Activated B cell treated with CpG ODN at 0.5 μM for 24 hours (primary cell): ENCODE results near the gene RRP1. TPM values are rescaled to one million over a fixed set of nuclear protein-coding genes. Genes with fewer than 3 reads are reported as not detected.
"Not testable (repeated sequence)": the region's sequence is repeated elsewhere in the genome, so short reads cannot be mapped to it uniquely, and the experiment has no call there.

Experiments used
- ATAC-seq: fragments of 200-7000 bp; cut with Tn5 transposase; one replicate; pipeline ENCODE4 v1.10.0; 2021; ENCODE audit warnings: low read depth, mild to moderate bottlenecking, moderate library complexity
- CTCF ChIA-PET: fragments of 350-600 bp; sonication (Branson Sonifier 250); formaldehyde crosslinking; loops from one replicate; lab custom pipeline; 2021; ENCODE audit warnings: antibody characterized with exemption; lab: Charles Lee
- POLR2A ChIA-PET: fragments of 350-600 bp; sonication (Branson Sonifier 250); formaldehyde crosslinking; loops from one replicate; lab custom pipeline; 2021; ENCODE audit warnings: antibody characterized with exemption; lab: Charles Lee
- DNase-seq: peaks from one replicate; pipeline ENCODE4 v3.0.0; 2022
- H3K27ac Mint-ChIP-seq: one replicate; pipeline ENCODE4 v1.8.0; 2020; ENCODE audit warnings: mixed read lengths
- H3K27me3 Mint-ChIP-seq: one replicate; pipeline ENCODE4 v1.8.0; 2021; ENCODE audit warnings: mixed read lengths
- H3K36me3 Mint-ChIP-seq: one replicate; pipeline ENCODE4 v1.8.0; 2021; ENCODE audit warnings: low read depth, mixed read lengths
- H3K4me1 Mint-ChIP-seq: one replicate; pipeline ENCODE4 v1.8.0; 2021; ENCODE audit warnings: mixed read lengths
- H3K4me3 Mint-ChIP-seq: one replicate; pipeline ENCODE4 v1.8.0; 2020; ENCODE audit warnings: mild to moderate bottlenecking, mixed read lengths
- H3K9me3 Mint-ChIP-seq: one replicate; pipeline ENCODE4 v1.8.0; 2020; ENCODE audit warnings: mixed read lengths
- intact Hi-C: fragments of 100-400 bp; cut with micrococcal nuclease; formaldehyde crosslinking; loops from one replicate; pipeline ENCODE4 v1.15.1; 2024
- total RNA-seq: library from RNA; stranded (reverse); gene quantifications from 2 replicates; pipeline ENCODE4 v1.2.3, GENCODE V29; 2022
- TF ChIP-seq, protein P1 (sequence below): fragments of 200-600 bp; IDR thresholded peaks from one replicate; pipeline ENCODE4 v1.8.0; 2022; ENCODE audit warnings: antibody characterized with exemption, mild to moderate bottlenecking

RRP1 gene
- total RNA-seq, 1 donor from 2014 or later: 36.8 TPM

DNA sequence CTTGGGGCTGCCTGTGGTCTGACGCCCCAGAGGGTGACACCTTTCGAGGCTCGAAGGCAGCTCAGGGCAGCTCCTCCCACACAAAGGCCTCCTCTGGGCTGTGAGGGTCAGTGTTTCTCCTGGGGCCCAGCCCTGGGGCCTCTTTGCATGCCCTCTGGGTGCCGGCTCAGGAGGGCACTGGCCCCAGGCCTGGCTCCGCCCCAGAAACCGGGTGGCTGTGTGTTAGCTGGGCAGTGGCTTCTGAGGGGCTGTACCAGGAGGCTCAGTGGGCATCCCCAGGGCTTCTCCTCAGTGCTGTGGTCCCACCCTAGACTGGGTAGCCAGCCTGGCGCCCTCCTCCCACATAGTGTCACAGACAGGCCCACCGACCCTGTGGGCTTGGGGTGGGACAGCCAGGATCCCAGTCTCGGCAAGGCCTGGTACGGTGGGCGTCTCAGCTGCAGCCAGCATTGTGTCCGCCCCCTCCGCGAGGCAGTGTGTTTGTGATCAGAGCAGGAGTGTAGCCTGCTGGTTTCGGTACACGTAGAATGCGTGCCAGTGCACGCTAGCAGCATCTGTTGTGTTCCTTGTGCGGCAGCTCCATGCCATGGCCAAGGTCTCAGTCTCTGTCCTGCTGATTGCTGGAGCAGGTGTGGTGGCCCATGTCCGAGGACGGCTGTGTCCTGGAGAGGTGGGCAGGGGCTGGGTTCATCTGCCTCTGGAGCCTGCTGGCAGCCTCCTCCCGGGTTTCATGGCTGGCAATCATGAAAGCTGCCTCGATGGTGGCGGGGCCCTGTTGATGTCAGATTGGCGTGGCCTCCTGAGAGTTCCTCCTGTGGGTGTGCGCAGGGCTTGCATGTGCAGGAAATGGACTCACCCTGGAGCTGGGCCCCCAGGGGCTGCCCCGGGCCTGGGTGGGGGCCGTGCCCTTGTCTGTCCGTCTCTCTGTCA is 28.0 kb downstream of the RRP1 start:
- TF ChIP-seq, protein P1, sequence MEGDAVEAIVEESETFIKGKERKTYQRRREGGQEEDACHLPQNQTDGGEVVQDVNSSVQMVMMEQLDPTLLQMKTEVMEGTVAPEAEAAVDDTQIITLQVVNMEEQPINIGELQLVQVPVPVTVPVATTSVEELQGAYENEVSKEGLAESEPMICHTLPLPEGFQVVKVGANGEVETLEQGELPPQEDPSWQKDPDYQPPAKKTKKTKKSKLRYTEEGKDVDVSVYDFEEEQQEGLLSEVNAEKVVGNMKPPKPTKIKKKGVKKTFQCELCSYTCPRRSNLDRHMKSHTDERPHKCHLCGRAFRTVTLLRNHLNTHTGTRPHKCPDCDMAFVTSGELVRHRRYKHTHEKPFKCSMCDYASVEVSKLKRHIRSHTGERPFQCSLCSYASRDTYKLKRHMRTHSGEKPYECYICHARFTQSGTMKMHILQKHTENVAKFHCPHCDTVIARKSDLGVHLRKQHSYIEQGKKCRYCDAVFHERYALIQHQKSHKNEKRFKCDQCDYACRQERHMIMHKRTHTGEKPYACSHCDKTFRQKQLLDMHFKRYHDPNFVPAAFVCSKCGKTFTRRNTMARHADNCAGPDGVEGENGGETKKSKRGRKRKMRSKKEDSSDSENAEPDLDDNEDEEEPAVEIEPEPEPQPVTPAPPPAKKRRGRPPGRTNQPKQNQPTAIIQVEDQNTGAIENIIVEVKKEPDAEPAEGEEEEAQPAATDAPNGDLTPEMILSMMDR: no peak
- intact Hi-C loops: loop anchor here (10.0 kb wide), 1 partner anchor 487 kb away; the partner anchor contains the start of gene PFKL
- POLR2A ChIA-PET: interaction anchor here (0.6 kb wide), 1 partner anchor 26 kb away, joined by 3 read pairs; no protein-coding TSS in a partner anchor
- DNase-seq (no peak), ATAC-seq (no peak)
- Mint-ChIP-seq H3K27me3 (peaks cover 4% of the 10 kb centered on the region), H3K36me3 (no peaks in the 10 kb centered on the region), H3K9me3 (peaks cover 6% of the 10 kb centered on the region), H3K4me1 (peaks cover 8% of the 10 kb centered on the region), H3K4me3 (no peak overlapping the region), H3K27ac (no peak overlapping the region)
- CTCF ChIA-PET: interaction anchor here (0.8 kb wide), 1 partner anchor 158 kb away, joined by 6 read pairs; no protein-coding TSS in a partner anchor

DNA sequence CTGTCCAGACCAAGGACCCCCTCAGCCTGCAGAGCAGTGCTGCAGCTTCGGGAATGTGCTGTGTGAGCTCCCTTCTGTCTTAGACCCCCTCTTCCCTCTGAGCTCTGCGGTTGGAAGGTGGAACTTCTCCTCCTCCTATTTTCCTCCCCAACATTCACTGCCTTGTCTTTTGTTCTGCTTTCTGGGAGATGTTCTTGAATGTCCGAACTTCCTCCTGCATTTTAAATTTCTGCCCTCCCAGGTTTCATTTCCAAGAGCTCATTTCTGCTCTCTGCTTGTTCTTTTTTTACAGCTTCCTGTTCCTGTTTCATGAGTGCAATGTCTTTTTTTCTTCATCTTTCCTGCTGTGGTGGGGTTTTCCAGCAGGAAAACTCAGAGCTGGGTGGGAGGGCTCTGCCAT is 29.3 kb downstream of the RRP1 start:
- peaks cover 6% of the 10 kb centered on the region for H3K9me3 Mint-ChIP-seq
- CTCF ChIA-PET: no interaction called here
- no peak overlapping the region for H3K4me3 Mint-ChIP-seq
- POLR2A ChIA-PET: interaction anchor here (0.6 to 1.0 kb wide), 4 partner anchors 9 to 473 kb away, joined by 3 to 6 read pairs (median 4); no protein-coding TSS in a partner anchor
- peaks cover 2% of the 10 kb centered on the region for H3K27me3 Mint-ChIP-seq
- DNase-seq (no peak), ATAC-seq (no peak)
- TF ChIP-seq, protein P1: no peak
- intact Hi-C loops: loop anchor here (10.0 kb wide), 1 partner anchor 486 kb away; the partner anchor contains the start of gene PFKL
- peaks cover 6% of the 10 kb centered on the region for H3K4me1 Mint-ChIP-seq
- no peaks in the 10 kb centered on the region for H3K36me3 Mint-ChIP-seq
- no peak overlapping the region for H3K27ac Mint-ChIP-seq

DNA sequence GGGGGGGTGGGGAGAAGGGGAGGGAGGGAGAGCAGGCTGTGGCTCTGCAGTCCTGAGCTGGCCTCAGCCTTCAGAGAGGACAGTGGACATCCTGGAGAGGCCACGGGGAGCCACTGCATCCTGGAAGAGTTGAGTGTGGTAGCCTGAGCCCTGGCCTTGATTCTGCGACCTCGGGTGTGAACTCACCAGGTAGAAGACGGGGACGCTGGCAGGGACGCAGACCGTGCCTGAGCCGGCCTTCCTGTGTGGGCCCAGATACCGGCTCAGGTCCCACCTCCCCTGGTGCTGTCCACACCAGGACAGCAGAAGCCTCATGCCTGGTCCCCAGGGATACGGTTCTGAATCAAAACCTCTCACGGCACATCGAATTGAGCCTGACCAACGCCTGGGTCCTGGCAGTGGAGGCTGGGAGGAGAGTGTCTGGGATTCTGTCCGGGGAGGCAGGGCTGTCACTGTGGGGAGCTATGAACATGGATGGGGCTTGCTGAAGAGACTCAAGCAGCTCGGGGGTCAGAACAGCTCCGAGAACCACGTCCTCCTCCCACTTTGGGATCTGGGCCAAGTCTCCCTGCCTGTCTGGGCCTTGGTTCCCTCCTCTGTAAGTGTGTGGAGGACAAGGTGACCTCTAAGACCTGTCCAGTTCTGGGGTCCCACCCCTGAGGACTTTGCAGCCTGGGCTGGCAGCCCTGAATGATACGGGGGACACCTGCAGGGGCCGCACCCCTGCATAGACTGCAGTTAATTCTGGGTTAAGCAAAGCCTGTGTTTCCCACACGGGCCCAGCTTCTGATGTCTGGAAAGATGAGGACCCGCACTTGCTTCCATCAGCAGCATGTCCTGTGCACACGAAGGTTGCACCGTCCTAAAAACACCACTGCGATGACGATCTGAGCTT is 30.4 kb downstream of the RRP1 start:
- Mint-ChIP-seq H3K9me3 (peaks cover 6% of the 10 kb centered on the region), H3K36me3 (no peaks in the 10 kb centered on the region), H3K4me1 (peaks cover 4% of the 10 kb centered on the region), H3K27me3 (peaks cover 2% of the 10 kb centered on the region), H3K27ac (no peak overlapping the region), H3K4me3 (no peak overlapping the region)
- DNase-seq (no peak), ATAC-seq (no peak)
- TF ChIP-seq, protein P1: no peak
- ChIA-PET POLR2A (interaction anchor here (1.0 kb wide), 1 partner anchor 37 kb away, joined by 3 read pairs; no protein-coding TSS in a partner anchor), CTCF (no interaction called here)
- intact Hi-C loops: loop anchor here (10.0 kb wide), 1 partner anchor 485 kb away; the partner anchor contains the start of gene PFKL

DNA sequence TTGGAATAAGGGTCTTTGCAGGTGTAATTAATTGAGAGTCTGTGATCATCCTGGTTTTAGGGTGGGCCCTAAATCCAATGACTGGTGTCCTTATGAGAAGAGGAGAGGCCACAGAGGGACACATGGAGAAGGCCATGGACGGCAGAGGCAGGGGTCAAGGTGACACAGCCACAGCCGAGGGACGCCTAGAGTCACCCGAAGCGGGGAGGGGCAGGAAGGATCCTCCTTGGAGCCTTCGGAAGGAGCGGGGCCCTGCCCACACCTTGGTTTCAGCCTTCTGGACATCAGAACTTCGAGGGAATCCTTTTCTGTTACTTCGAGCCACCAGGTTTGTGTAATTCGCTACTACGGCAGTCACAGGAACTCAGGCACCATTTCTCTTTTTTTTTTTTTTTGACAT is 31.1 kb downstream of the RRP1 start:
- TF ChIP-seq, protein P1: no peak
- no peak overlapping the region for H3K4me3 Mint-ChIP-seq
- CTCF ChIA-PET: no interaction called here

DNA sequence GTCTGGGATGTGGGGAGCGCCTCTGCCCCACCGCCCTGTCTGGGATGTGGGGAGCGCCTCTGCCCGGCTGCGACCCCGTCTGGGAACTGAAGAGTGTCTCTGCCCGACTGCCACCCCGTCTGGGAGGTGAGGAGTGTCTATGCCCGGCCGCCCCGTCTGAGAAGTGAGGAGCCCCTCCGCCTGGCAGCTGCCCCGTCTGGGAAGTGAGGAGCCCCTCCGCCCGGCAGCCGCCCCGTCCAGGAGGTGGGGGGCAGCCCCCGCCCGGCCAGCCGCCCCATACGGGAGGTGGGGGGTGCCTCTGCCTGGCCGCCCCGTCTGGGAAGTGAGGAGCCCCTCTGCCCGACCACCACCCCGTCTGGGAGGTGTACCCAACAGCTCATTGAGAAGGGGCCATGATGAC is 32.8 kb downstream of the RRP1 start:
- ATAC-seq, H3K27ac Mint-ChIP-seq, H3K4me3 Mint-ChIP-seq, H3K36me3 Mint-ChIP-seq, H3K27me3 Mint-ChIP-seq, H3K9me3 Mint-ChIP-seq, POLR2A ChIA-PET, H3K4me1 Mint-ChIP-seq, intact Hi-C loops, CTCF ChIA-PET, DNase-seq: not testable (repeated sequence)

More for the DNA sequence above, 31.1 kb downstream of the RRP1 start:
- intact Hi-C loops: no loop called here
- POLR2A ChIA-PET: no interaction called here
- Mint-ChIP-seq H3K4me1 (peaks cover 3% of the 10 kb centered on the region), H3K27me3 (peaks cover 2% of the 10 kb centered on the region), H3K27ac (no peak overlapping the region), H3K9me3 (peaks cover 6% of the 10 kb centered on the region), H3K36me3 (no peaks in the 10 kb centered on the region)
- ATAC-seq (no peak), DNase-seq (no peak)

DNA sequence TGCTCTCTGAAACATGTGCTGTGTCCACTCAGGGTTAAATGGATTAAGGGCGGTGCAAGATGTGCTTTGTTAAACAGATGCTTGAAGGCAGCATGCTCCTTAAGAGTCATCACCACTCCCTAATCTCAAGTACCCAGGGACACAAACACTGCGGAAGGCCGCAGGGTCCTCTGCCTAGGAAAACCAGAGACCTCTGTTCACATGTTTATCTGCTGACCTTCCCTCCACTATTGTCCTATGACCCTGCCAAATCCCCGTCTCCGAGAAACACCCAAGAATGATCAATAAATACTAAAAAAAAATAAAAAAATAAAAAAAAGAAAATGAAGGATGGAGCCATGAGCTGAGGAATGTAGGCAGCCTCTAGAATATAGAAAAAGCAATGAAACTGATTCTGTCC is 33.4 kb downstream of the RRP1 start:
- POLR2A ChIA-PET: not testable (repeated sequence)

More for the DNA sequence above, 33.4 kb downstream of the RRP1 start:
- H3K9me3 Mint-ChIP-seq, H3K27ac Mint-ChIP-seq, DNase-seq, H3K4me3 Mint-ChIP-seq, H3K36me3 Mint-ChIP-seq, H3K27me3 Mint-ChIP-seq, ATAC-seq, intact Hi-C loops, H3K4me1 Mint-ChIP-seq: not testable (repeated sequence)
- CTCF ChIA-PET: interaction anchor here (0.7 kb wide), 1 partner anchor 446 kb away, joined by 3 read pairs; no protein-coding TSS in a partner anchor
